Caco-2 (cell line): ENCODE measurements around the gene SEPTIN8. TPM values are rescaled to one million over a fixed set of nuclear protein-coding genes. Genes with fewer than 3 reads are reported as not detected.

Experiments
- BruUV-seq: library from RNA; stranded (reverse); fragments of 400-500 nt; replicated peaks from 2 replicates; lab custom pipeline; 2021; lab: Mats Ljungman, UMichigan
- CTCF ChIA-PET: fragments of 300-600 bp; sonication (Branson Sonifier 250); formaldehyde crosslinking; loops from one replicate; lab custom pipeline; 2022; ENCODE audit warnings: antibody characterized with exemption; lab: Charles Lee
- POLR2A ChIA-PET: fragments of 300-600 bp; sonication (Branson Sonifier 250); formaldehyde crosslinking; loops from one replicate; lab custom pipeline; 2022; ENCODE audit warnings: antibody characterized with exemption; lab: Charles Lee
- DNase-seq, 2 experiments: peaks; one replicate each; pipeline versions ENCODE4 v3.0.0 to v3.0.0-alpha.2; 2020 to 2022
- H3K27me3 ChIP-seq: replicated peaks from 2 replicates; pipeline ENCODE4 v1.6.0; 2011; ENCODE audit warnings: low read length; ENCODE audit not compliant: control insufficient read depth, insufficient read depth
- H3K36me3 ChIP-seq: 2 replicates; pipeline ENCODE4 v1.5.1; 2011; ENCODE audit warnings: low read length; ENCODE audit not compliant: control insufficient read depth, insufficient read depth
- H3K4me1 ChIP-seq: fragments of 250-450 bp; sonication (Bioruptor Pico); 2 replicates; pipeline ENCODE4 v1.5.1; 2020; ENCODE audit warnings: mild to moderate bottlenecking
- H3K4me3 ChIP-seq: 2 replicates; pipeline ENCODE4 v1.5.1; 2011; ENCODE audit warnings: low read depth, mild to moderate bottlenecking, control low read depth, low read length
- H3K9me3 ChIP-seq: fragments of 250-450 bp; sonication (Bioruptor Pico); 2 replicates; pipeline ENCODE4 v1.5.1; 2020; ENCODE audit warnings: mild to moderate bottlenecking, moderate library complexity
- H3K27ac Mint-ChIP-seq: one replicate; pipeline ENCODE4 v1.8.0; 2022; ENCODE audit warnings: mixed read lengths; ENCODE audit not compliant: unreplicated experiment
- H3K27me3 Mint-ChIP-seq: one replicate; pipeline ENCODE4 v1.8.0; 2022; ENCODE audit warnings: mixed read lengths; ENCODE audit not compliant: insufficient read depth, unreplicated experiment
- H3K36me3 Mint-ChIP-seq: one replicate; pipeline ENCODE4 v1.8.0; 2022; ENCODE audit warnings: mild to moderate bottlenecking, mixed read lengths; ENCODE audit not compliant: insufficient read depth, unreplicated experiment
- H3K4me1 Mint-ChIP-seq: one replicate; pipeline ENCODE4 v1.8.0; 2022; ENCODE audit warnings: low read depth, mixed read lengths; ENCODE audit not compliant: unreplicated experiment
- H3K4me3 Mint-ChIP-seq: one replicate; pipeline ENCODE4 v1.8.0; 2022; ENCODE audit warnings: mild to moderate bottlenecking, moderate library complexity, mixed read lengths; ENCODE audit not compliant: unreplicated experiment
- H3K9me3 Mint-ChIP-seq: one replicate; pipeline ENCODE4 v1.8.0; 2022; ENCODE audit warnings: mixed read lengths; ENCODE audit not compliant: unreplicated experiment
- intact Hi-C: fragments of 100-400 bp; cut with micrococcal nuclease; formaldehyde crosslinking; loops from one replicate; pipeline ENCODE4 v1.10.0; 2022; ENCODE audit not compliant: unreplicated experiment
- total RNA-seq: library from RNA; stranded (reverse); gene quantifications from 2 replicates; pipeline ENCODE4 v1.2.3, GENCODE V29; 2022
- TF ChIP-seq, protein P1 (sequence below), 2 experiments: fragments of 200-600 bp in 1 of 2; IDR thresholded peaks; 1 replicate in 1 of 2; 2 replicates in 1 of 2; pipeline versions ENCODE4 v1.5.1 to v1.8.0; 2011 to 2022; ENCODE audit warnings: antibody characterized with exemption in 1 of 2, control low read depth in 1 of 2, inconsistent platforms in 1 of 2, low read depth in 1 of 2, low read length in 1 of 2, mild to moderate bottlenecking in 1 of 2, moderate library complexity in 1 of 2; ENCODE audit not compliant: insufficient read depth in 1 of 2, severe bottlenecking in 1 of 2, unreplicated experiment in 1 of 2

The SEPTIN8 gene
- total RNA-seq, 1 experiment from 2014 or later, result 60.7 TPM

DNA sequence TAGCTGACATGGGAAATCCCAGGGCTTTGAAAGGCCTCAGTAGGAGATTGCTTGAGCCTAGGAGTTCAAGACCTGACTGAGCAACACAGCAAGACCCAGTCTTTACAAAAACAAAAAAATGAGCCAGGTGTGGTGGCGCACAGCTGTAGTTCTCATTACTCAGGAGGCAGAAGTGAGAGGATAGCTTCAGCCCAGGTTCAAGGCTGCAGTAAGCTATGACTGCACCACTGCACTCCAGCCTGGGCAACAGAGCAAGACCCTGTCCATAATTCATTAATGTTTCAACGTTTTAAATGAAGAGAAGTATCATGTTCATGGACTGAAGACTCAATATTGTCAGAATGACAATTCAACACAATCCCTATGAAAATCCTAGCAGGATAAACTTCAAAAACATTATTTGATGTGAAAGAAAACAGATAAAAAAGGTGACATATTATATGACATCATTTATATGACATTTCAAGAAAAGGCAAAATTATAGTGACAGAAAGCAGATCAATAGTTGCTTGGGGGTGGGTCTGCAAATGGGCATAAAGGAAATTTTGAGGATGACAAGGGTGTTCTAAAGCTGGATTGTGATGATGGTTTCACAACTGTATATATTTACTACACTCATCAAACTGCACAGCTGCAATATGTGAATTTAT lies 43.4 kb downstream of the SEPTIN8 start:
- H3K27me3 Mint-ChIP-seq, result no peaks in the 10 kb centered on the region
- no TSS peak for BruUV-seq
- Histone ChIP-seq H3K36me3 (no peaks in the 10 kb centered on the region), H3K9me3 (no peaks in the 10 kb centered on the region), H3K27me3 (no peaks in the 10 kb centered on the region), H3K4me1 (peaks cover 4% of the 10 kb centered on the region; the same call in 1 of the 2 replicates), H3K4me3 (no peak overlapping the region)
- POLR2A ChIA-PET, result no interaction called here
- DNase-seq, result no peak
- CTCF ChIA-PET, result no interaction called here
- no peak overlapping the region for H3K27ac Mint-ChIP-seq
- peaks cover 8% of the 10 kb centered on the region for H3K4me1 Mint-ChIP-seq
- TF ChIP-seq, protein P1, sequence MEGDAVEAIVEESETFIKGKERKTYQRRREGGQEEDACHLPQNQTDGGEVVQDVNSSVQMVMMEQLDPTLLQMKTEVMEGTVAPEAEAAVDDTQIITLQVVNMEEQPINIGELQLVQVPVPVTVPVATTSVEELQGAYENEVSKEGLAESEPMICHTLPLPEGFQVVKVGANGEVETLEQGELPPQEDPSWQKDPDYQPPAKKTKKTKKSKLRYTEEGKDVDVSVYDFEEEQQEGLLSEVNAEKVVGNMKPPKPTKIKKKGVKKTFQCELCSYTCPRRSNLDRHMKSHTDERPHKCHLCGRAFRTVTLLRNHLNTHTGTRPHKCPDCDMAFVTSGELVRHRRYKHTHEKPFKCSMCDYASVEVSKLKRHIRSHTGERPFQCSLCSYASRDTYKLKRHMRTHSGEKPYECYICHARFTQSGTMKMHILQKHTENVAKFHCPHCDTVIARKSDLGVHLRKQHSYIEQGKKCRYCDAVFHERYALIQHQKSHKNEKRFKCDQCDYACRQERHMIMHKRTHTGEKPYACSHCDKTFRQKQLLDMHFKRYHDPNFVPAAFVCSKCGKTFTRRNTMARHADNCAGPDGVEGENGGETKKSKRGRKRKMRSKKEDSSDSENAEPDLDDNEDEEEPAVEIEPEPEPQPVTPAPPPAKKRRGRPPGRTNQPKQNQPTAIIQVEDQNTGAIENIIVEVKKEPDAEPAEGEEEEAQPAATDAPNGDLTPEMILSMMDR (IDR thresholded peaks at IDR 0.05; ENCODE audit: insufficient read depth in 1 of 2, low read depth in 1 of 2, low read length in 1 of 2, severe bottlenecking in 1 of 2, unreplicated experiment in 1 of 2), result no peak
- intact Hi-C loops, result no loop called here
- peaks cover 10% of the 10 kb centered on the region for H3K36me3 Mint-ChIP-seq
- H3K9me3 Mint-ChIP-seq, result no peaks in the 10 kb centered on the region
- no peak overlapping the region for H3K4me3 Mint-ChIP-seq

DNA sequence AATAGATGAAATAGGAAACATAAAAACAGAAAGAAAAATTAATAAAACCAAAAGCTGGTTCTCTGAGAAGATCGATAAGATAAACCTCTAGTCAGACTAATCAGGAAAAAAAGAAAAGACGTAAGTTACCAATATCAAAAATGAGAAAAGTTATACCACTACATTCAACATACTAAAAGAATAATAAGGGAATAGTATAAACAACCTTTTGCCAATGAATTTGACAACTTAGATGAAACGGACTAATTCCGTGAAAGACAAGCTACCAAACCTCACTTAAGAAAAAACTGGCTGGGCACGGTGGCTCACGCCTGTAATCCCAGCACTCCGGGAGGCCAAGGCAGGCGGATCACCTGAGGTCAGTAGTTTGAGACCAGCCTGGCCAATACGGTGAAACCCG lies 47.1 kb downstream of the SEPTIN8 start:
- TF ChIP-seq, protein P1 (IDR thresholded peaks at IDR 0.05; ENCODE audit: insufficient read depth in 1 of 2, low read depth in 1 of 2, low read length in 1 of 2, severe bottlenecking in 1 of 2, unreplicated experiment in 1 of 2), result no peak
- no peak overlapping the region for H3K4me3 Mint-ChIP-seq
- no peak for DNase-seq
- H3K9me3 Mint-ChIP-seq, result no peaks in the 10 kb centered on the region
- intact Hi-C loops, result no loop called here
- H3K4me3 ChIP-seq, result no peak overlapping the region
- H3K36me3 ChIP-seq, result no peaks in the 10 kb centered on the region
- peaks cover 4% of the 10 kb centered on the region for H3K36me3 Mint-ChIP-seq
- H3K27ac Mint-ChIP-seq, result no peak overlapping the region
- no peaks in the 10 kb centered on the region for H3K4me1 ChIP-seq
- CTCF ChIA-PET, result interaction anchor here (0.7 kb wide), 1 partner anchor 25 kb away, joined by 4 read pairs; no protein-coding TSS in a partner anchor
- H3K9me3 ChIP-seq, result no peaks in the 10 kb centered on the region
- no peaks in the 10 kb centered on the region for H3K27me3 Mint-ChIP-seq
- POLR2A ChIA-PET, result no interaction called here
- BruUV-seq, result no TSS peak
- no peaks in the 10 kb centered on the region for H3K4me1 Mint-ChIP-seq
- H3K27me3 ChIP-seq, result no peaks in the 10 kb centered on the region

DNA sequence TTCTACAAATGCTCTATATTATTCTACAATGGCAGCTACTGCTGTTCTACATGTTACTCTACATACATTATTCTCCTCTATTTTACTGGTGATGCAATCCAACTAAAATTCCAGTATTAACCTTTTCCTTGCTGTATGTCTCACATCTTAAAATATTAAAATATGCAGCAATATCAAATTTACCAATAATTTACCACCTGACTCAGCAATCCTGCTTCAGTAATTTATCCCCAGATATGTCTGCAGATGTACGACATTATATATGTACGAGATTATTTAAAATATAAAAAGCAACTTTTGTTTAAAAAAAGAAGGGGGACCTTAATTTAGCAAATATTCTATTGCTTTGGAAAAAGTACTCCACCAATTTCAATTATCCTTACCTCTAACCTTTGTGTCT lies 51.3 kb downstream of the SEPTIN8 start:
- DNase-seq, result no peak
- Mint-ChIP-seq H3K36me3 (peaks cover 4% of the 10 kb centered on the region), H3K4me1 (no peaks in the 10 kb centered on the region), H3K4me3 (no peak overlapping the region), H3K9me3 (no peaks in the 10 kb centered on the region), H3K27ac (no peak overlapping the region), H3K27me3 (no peaks in the 10 kb centered on the region)
- Histone ChIP-seq H3K9me3 (no peaks in the 10 kb centered on the region), H3K4me1 (no peaks in the 10 kb centered on the region), H3K4me3 (no peak overlapping the region), H3K36me3 (no peaks in the 10 kb centered on the region), H3K27me3 (no peaks in the 10 kb centered on the region)
- POLR2A ChIA-PET, result no interaction called here
- intact Hi-C loops, result no loop called here
- BruUV-seq, result no TSS peak
- CTCF ChIA-PET, result no interaction called here
- TF ChIP-seq, protein P1 (IDR thresholded peaks at IDR 0.05; ENCODE audit: insufficient read depth in 1 of 2, low read depth in 1 of 2, low read length in 1 of 2, severe bottlenecking in 1 of 2, unreplicated experiment in 1 of 2), result no peak
